A549 (cell line): ENCODE results near the gene SYPL1. TPM values are rescaled to one million over a fixed set of nuclear protein-coding genes. Genes with fewer than 3 reads are reported as not detected.

Experiments
- ATAC-seq, 2 experiments: fragments of 200-7000 bp in 1 of 2; fragments of >200 bp in 1 of 2; cut with Nextera tagmentation in 1 of 2; cut with Tn5 transposase in 1 of 2; 3 replicates each; pipeline versions ENCODE4 v1.8.0 to v1.9.1; 2018 to 2020; ENCODE audit warnings: mild to moderate bottlenecking in 1 of 2, moderate library complexity in 1 of 2
- CTCF ChIA-PET: fragments of 300-600 bp; sonication (Branson Sonifier 250); formaldehyde crosslinking; extraction: SDS; loops from one replicate; lab custom pipeline; 2021; ENCODE audit warnings: antibody characterized with exemption, inconsistent platforms; lab: Yijun Ruan, JAX
- POLR2A ChIA-PET: fragments of 350-600 bp; formaldehyde crosslinking; extraction: SDS; loops from one replicate; lab custom pipeline; 2021; ENCODE audit warnings: antibody characterized with exemption, inconsistent platforms; lab: Yijun Ruan, JAX
- DNase-seq, 2 experiments: peaks; one replicate each; pipeline versions ENCODE4 v3.0.0 to v3.0.0-alpha.2; 2011 to 2016; ENCODE audit warnings: low read depth in 1 of 2, low spot score in 1 of 2
- FAIRE-seq: peaks from 2 replicates; lab custom pipeline; 2011; peaks lifted over from hg19 to GRCh38; lab: Jason Lieb, UNC
- H3K27ac ChIP-seq, 2 experiments: fragments of >200 bp; sonication (Bioruptor Twin); formaldehyde crosslinking; 3 replicates each; pipeline ENCODE4 v1.5.1; 2016 to 2017
- H3K4me1 ChIP-seq: fragments of >200 bp; sonication (Bioruptor Twin); formaldehyde crosslinking; 3 replicates; pipeline ENCODE4 v1.6.1; 2016
- H3K4me2 ChIP-seq: fragments of >200 bp; sonication (Bioruptor Twin); formaldehyde crosslinking; 3 replicates; pipeline ENCODE4 v1.6.1; 2016
- H3K4me3 ChIP-seq: fragments of >200 bp; sonication (Bioruptor Twin); formaldehyde crosslinking; 3 replicates; pipeline ENCODE4 v1.5.1; 2016
- H3K9me3 ChIP-seq: fragments of >200 bp; sonication (Bioruptor Twin); formaldehyde crosslinking; 3 replicates; pipeline ENCODE4 v1.6.1; 2016
- BHLHE40 ChIP-seq: IDR thresholded peaks from 2 replicates; pipeline ENCODE4 v1.6.1; 2012; ENCODE audit warnings: low read depth, low read length, inconsistent platforms
- CHD4 ChIP-seq: fragments of 200-600 bp; sonication (generic); IDR thresholded peaks from 2 replicates; pipeline ENCODE4 v1.6.1; 2016; ENCODE audit warnings: antibody characterized with exemption, mild to moderate bottlenecking, borderline replicate concordance
- FOSB ChIP-seq: fragments of 250-450 bp; sonication (Bioruptor Pico); IDR thresholded peaks from 2 replicates; pipeline ENCODE4 v1.5.0; 2020; ENCODE audit warnings: mild to moderate bottlenecking, moderate library complexity
- GATA3 ChIP-seq: IDR thresholded peaks from 2 replicates; pipeline ENCODE4 v1.6.1; 2012; ENCODE audit warnings: borderline replicate concordance
- HOXB13 ChIP-seq: fragments of 250-450 bp; sonication (Bioruptor Pico); IDR thresholded peaks from 2 replicates; pipeline ENCODE4 v1.5.0; 2020; ENCODE audit warnings: low read depth, mild to moderate bottlenecking, moderate library complexity
- HOXB5 ChIP-seq: fragments of 250-450 bp; sonication (Bioruptor Pico); IDR thresholded peaks from 2 replicates; pipeline ENCODE4 v1.5.0; 2020; ENCODE audit warnings: mild to moderate bottlenecking, moderate library complexity
- JUNB ChIP-seq: fragments of >200 bp; sonication (Bioruptor Twin); formaldehyde crosslinking; IDR thresholded peaks from 2 replicates; pipeline ENCODE4 v1.6.1; 2016
- MYC ChIP-seq: IDR thresholded peaks from 2 replicates; pipeline ENCODE4 v1.6.1; 2012; ENCODE audit warnings: mild to moderate bottlenecking, inconsistent platforms, low read length, improper control_type of control experiment, borderline replicate concordance
- RAD21 ChIP-seq, 2 experiments: fragments of >200 bp in 1 of 2; sonication (Bioruptor Twin) in 1 of 2; formaldehyde crosslinking in 1 of 2; IDR thresholded peaks in 1 of 2; conservative IDR thresholded peaks in 1 of 2; 2 replicates in 1 of 2; 3 replicates in 1 of 2; pipeline ENCODE4 v1.6.1; 2012 to 2018; ENCODE audit warnings: inconsistent platforms in 1 of 2
- RARB ChIP-seq: fragments of 250-450 bp; sonication (Bioruptor Pico); IDR thresholded peaks from 2 replicates; pipeline ENCODE4 v1.8.0; 2021; ENCODE audit warnings: mild to moderate bottlenecking, moderate library complexity
- WGBS: methylation state at CpG from one replicate; pipeline ENCODE4 v1.1.6; 2017; ENCODE audit errors: missing lambda C conversion rate; 5-methylcytosine and 5-hydroxymethylcytosine counted together
- polyA plus RNA-seq, 4 experiments: library from polyadenylated mRNA; depleted of rRNA in 3 of 4; stranded (reverse); fragments of >200 nt; fragmentation: RNase III in 1 of 4; extraction: RNeasy Plus Mini Kit Qiagen cat#74134 plus additional on column Dnase treatment in 1 of 4; gene quantifications; 2 replicates in 3 of 4; 3 replicates in 1 of 4; pipeline ENCODE4 v1.2.3, GENCODE V29; 2011 to 2017
- TF ChIP-seq, protein P1 (sequence below): fragments of 450-650 bp; IDR thresholded peaks from 2 replicates; pipeline ENCODE4 v1.6.1; 2014; ENCODE audit warnings: antibody characterized with exemption
- TF ChIP-seq, protein P2 (sequence below): fragments of 150-350 bp; IDR thresholded peaks from 2 replicates; pipeline ENCODE4 v1.6.1; 2014; ENCODE audit warnings: low read depth, mild to moderate bottlenecking, low read length
- TF ChIP-seq, protein P3 (sequence below): IDR thresholded peaks from 2 replicates; pipeline ENCODE4 v1.6.1; 2012; ENCODE audit warnings: low read depth, borderline replicate concordance
- TF ChIP-seq, protein P4 (sequence below): fragments of 200-600 bp; sonication (generic); IDR thresholded peaks from 2 replicates; pipeline ENCODE4 v1.6.1; 2016; ENCODE audit warnings: antibody characterized with exemption, mild to moderate bottlenecking, moderate library complexity

Gene SYPL1
- polyA plus RNA-seq, 2 of the 4 experiments (the other 2 are of a cell fraction) = 102 to 131 TPM

DNA sequence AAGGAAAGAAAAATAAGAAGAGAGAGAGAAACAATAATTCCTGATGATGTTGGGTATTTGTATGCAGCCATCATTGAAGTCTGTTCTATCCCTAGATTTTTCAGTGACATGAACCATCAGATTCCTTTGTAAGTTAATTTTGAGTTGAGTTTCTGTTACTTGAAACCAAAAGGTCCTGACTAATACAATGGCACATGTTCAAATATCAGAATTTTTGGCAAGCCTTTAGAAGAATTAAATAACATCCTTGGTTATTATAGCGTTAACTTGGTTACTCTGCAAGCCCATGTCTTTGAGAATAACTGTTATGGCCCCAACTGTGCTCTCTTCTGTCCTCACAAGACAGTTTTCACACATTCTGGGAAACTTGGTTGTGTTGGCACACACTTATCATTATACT, 66.5 kb downstream of the SYPL1 start:
- FAIRE-seq = no peak
- no peak for ATAC-seq
- Histone ChIP-seq H3K4me3 (no peak overlapping the region), H3K4me2 (no peak overlapping the region), H3K27ac (no peak overlapping the region), H3K9me3 (no peaks in the 10 kb centered on the region), H3K4me1 (0 out of 3 replicates have a peak, but pooled peaks cover 2% of the 10 kb centered on the region)
- TF ChIP-seq, protein P1, sequence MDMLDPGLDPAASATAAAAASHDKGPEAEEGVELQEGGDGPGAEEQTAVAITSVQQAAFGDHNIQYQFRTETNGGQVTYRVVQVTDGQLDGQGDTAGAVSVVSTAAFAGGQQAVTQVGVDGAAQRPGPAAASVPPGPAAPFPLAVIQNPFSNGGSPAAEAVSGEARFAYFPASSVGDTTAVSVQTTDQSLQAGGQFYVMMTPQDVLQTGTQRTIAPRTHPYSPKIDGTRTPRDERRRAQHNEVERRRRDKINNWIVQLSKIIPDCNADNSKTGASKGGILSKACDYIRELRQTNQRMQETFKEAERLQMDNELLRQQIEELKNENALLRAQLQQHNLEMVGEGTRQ = no peak
- WGBS = 2% methylated on average over 1 of the region's 1 CpG
- POLR2A ChIA-PET = interaction anchor here (0.6 kb wide), 1 partner anchor 66 kb away, joined by 4 read pairs; the partner anchor contains the start of gene SYPL1
- CTCF ChIA-PET = interaction anchor here (1.7 to 14.5 kb wide), 5 partner anchors 11 to 393 kb away, joined by 5 to 251 read pairs (median 73); no protein-coding TSS in a partner anchor
- DNase-seq = no peak

DNA sequence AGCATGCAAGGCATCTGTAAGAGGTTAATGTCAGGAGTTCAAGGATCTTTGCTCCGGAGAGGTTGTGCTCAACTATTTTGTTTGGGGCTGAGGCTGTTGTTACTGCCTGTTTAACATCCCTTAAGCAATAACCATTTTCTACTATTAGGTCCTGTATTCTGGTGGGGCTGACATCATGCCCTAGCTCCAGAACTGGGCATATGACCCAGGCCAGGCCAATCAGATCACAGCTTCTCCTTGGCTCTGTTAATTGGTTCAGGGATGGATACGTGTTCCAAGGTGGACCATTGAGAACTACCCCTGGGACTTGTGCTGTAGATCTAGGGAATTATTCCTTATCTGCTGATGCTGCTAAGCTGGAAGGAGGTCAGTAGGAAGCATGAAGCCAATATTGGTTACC, 67.0 kb downstream of the SYPL1 start:
- H3K27ac ChIP-seq = no peak overlapping the region
- 0 out of 3 replicates have a peak, but pooled peaks cover 2% of the 10 kb centered on the region for H3K4me1 ChIP-seq
- DNase-seq (peak in 1 of 2 experiments; percentile 9), ATAC-seq (no peak), FAIRE-seq (no peak)
- ChIA-PET CTCF (interaction anchor here (1.7 to 14.5 kb wide), 7 partner anchors 11 to 393 kb away, joined by 5 to 251 read pairs (median 53); no protein-coding TSS in a partner anchor), POLR2A (interaction anchor here (0.6 kb wide), 1 partner anchor 67 kb away, joined by 4 read pairs; the partner anchor contains the start of gene SYPL1)
- H3K4me2 ChIP-seq = no peak overlapping the region
- H3K9me3 ChIP-seq = no peaks in the 10 kb centered on the region
- WGBS = 30% methylated on average over 2 of the region's 2 CpGs
- TF ChIP-seq, protein P2, sequence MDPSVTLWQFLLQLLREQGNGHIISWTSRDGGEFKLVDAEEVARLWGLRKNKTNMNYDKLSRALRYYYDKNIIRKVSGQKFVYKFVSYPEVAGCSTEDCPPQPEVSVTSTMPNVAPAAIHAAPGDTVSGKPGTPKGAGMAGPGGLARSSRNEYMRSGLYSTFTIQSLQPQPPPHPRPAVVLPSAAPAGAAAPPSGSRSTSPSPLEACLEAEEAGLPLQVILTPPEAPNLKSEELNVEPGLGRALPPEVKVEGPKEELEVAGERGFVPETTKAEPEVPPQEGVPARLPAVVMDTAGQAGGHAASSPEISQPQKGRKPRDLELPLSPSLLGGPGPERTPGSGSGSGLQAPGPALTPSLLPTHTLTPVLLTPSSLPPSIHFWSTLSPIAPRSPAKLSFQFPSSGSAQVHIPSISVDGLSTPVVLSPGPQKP = no peak
- TF ChIP-seq, protein P1 = 0 out of 2 replicates have a peak, but pooled peaks have one; percentile 14
- TF ChIP-seq, all 56 proteins: peak for 1
- H3K4me3 ChIP-seq = no peak overlapping the region

DNA sequence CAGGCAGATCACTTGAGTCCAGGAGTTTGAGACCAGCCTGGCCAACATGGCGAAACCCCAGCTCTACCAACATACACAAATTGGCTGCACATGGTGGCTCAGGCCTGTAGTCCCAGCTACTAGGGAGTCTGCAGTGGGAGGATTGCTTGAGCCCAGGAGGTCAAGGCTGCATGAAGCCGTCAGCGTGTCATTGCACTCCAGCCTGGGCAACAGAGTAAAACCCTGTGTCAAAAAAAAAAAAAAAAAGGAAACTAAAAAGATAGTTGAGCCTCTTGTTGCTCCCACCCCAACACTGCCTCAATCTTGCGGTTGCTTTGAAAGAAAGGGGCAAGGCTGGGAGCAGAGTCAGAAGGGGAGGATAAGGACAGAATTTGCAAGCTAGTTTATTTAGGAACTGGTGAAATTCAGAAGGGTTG, 69.9 kb downstream of the SYPL1 start:
- H3K9me3 ChIP-seq = no peaks in the 10 kb centered on the region
- ChIA-PET POLR2A (interaction anchor here (0.7 kb wide), 1 partner anchor 165 kb away, joined by 4 read pairs; no protein-coding TSS in a partner anchor), CTCF (interaction anchor here (0.6 to 14.5 kb wide), 64 partner anchors 9 to 1073 kb away, joined by 3 to 251 read pairs (median 4); no protein-coding TSS in a partner anchor)
- ATAC-seq (peak in 1 of 2 experiments; percentile 13; a peak in 3 of 6 replicates), DNase-seq (no peak), FAIRE-seq (no peak)
- 0 out of 3 replicates have a peak, but pooled peaks cover 2% of the 10 kb centered on the region for H3K4me1 ChIP-seq
- no peak overlapping the region for H3K4me3 ChIP-seq
- 92% methylated on average over 4 of the region's 4 CpGs for WGBS
- TF ChIP-seq RARB (CRISPR knock-in tag) = no peak
- no peak for TF ChIP-seq CHD4
- TF ChIP-seq BHLHE40 = no peak
- no peak for TF ChIP-seq HOXB5 (CRISPR knock-in tag)
- TF ChIP-seq GATA3 = no peak
- TF ChIP-seq MYC = no peak
- TF ChIP-seq FOSB (CRISPR knock-in tag) = no peak
- no peak for TF ChIP-seq HOXB13 (CRISPR knock-in tag)
- H3K27ac ChIP-seq = peak overlapping the region in 1 of 2 experiments; percentile 32; a peak in 1 of 6 replicates
- H3K4me2 ChIP-seq = peak overlapping the region; percentile 68

DNA sequence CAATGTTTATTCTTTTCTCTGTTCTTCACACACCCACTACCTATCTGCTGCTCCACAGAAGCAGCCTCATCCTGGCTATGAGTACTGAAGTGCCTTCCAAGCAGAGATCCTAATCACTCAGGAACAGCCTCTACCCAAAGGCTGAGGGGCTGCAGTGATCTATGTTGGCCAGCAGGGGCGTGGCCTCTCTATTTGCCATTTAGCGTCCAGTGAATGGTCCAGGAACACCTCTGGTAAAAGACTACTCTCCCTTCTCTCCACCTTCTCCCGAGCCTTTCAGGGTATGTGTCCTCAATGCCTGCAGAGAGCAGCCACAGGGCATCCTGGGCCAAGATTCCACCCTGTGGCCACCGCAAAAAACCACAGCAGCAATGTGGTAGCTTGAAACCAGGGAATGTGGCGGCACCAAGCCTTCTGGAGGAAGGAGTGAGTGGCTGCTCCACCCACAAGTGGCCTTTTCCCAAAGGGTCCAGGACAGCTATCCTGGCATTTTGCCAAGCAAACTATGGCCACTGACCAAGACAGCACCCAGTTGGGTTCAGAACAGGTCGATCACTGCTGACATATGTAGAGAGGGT, 70.9 kb downstream of the SYPL1 start:
- ChIA-PET POLR2A (no interaction called here), CTCF (interaction anchor here (1.0 to 14.5 kb wide), 26 partner anchors 10 to 431 kb away, joined by 3 to 251 read pairs (median 8); no protein-coding TSS in a partner anchor)
- Histone ChIP-seq H3K4me1 (0 out of 3 replicates have a peak, but pooled peaks cover 2% of the 10 kb centered on the region), H3K4me2 (no peak overlapping the region), H3K9me3 (no peaks in the 10 kb centered on the region), H3K4me3 (no peak overlapping the region), H3K27ac (no peak overlapping the region)
- ATAC-seq (peak; percentile 71 to 84), FAIRE-seq (no peak), DNase-seq (peak; percentile 64 to 85)
- 43% methylated on average over 6 of the region's 6 CpGs for WGBS
- TF ChIP-seq GATA3 = no peak
- TF ChIP-seq, protein P3, sequence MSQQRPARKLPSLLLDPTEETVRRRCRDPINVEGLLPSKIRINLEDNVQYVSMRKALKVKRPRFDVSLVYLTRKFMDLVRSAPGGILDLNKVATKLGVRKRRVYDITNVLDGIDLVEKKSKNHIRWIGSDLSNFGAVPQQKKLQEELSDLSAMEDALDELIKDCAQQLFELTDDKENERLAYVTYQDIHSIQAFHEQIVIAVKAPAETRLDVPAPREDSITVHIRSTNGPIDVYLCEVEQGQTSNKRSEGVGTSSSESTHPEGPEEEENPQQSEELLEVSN = no peak
- TF ChIP-seq, protein P1 = no peak
- TF ChIP-seq, protein P4, sequence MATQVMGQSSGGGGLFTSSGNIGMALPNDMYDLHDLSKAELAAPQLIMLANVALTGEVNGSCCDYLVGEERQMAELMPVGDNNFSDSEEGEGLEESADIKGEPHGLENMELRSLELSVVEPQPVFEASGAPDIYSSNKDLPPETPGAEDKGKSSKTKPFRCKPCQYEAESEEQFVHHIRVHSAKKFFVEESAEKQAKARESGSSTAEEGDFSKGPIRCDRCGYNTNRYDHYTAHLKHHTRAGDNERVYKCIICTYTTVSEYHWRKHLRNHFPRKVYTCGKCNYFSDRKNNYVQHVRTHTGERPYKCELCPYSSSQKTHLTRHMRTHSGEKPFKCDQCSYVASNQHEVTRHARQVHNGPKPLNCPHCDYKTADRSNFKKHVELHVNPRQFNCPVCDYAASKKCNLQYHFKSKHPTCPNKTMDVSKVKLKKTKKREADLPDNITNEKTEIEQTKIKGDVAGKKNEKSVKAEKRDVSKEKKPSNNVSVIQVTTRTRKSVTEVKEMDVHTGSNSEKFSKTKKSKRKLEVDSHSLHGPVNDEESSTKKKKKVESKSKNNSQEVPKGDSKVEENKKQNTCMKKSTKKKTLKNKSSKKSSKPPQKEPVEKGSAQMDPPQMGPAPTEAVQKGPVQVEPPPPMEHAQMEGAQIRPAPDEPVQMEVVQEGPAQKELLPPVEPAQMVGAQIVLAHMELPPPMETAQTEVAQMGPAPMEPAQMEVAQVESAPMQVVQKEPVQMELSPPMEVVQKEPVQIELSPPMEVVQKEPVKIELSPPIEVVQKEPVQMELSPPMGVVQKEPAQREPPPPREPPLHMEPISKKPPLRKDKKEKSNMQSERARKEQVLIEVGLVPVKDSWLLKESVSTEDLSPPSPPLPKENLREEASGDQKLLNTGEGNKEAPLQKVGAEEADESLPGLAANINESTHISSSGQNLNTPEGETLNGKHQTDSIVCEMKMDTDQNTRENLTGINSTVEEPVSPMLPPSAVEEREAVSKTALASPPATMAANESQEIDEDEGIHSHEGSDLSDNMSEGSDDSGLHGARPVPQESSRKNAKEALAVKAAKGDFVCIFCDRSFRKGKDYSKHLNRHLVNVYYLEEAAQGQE = no peak
- peak in 1 of 2 experiments; percentile 30; a peak in 2 of 5 replicates for TF ChIP-seq RAD21 (conservative IDR thresholded peaks at IDR 0.05 in 1 of 2, IDR thresholded peaks at IDR 0.05 in 1 of 2)
- TF ChIP-seq JUNB = no peak
